B cell (primary cell): ENCODE results near the gene IFNA7.

Experiments used
- EZH2 ChIP-seq: IDR thresholded peaks from 2 replicates; pipeline ENCODE4 v1.6.1; 2012; ENCODE audit warnings: borderline replicate concordance, low read depth, mild to moderate bottlenecking, moderate library complexity, low read length; ENCODE audit not compliant: insufficient read depth, poor library complexity, severe bottlenecking
- TF ChIP-seq, protein P1 (sequence below): fragments of 200-600 bp; IDR thresholded peaks from one replicate; pipeline ENCODE4 v1.8.0; 2022; ENCODE audit warnings: antibody characterized with exemption, mild to moderate bottlenecking

DNA sequence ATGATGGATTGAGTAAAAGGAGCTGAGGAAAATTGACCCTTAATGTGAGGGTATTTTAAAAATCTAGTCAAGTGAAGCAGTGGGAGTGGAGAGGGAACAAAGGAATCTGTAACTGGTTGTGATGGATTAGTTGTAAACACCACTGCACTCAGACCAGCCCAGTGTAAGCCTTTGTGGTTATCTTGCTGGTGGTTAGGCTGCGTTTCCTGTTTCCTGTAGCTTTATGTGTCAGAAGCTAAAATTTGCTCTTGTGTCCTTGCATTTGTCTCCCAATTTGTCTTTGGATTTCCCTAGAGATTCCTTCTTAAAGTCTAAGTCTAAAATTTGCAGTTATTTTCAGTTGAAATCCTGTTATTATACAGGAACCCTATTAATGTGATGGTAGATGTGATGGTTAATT is 41.8 kb downstream of the IFNA7 start:
- TF ChIP-seq, protein P1, sequence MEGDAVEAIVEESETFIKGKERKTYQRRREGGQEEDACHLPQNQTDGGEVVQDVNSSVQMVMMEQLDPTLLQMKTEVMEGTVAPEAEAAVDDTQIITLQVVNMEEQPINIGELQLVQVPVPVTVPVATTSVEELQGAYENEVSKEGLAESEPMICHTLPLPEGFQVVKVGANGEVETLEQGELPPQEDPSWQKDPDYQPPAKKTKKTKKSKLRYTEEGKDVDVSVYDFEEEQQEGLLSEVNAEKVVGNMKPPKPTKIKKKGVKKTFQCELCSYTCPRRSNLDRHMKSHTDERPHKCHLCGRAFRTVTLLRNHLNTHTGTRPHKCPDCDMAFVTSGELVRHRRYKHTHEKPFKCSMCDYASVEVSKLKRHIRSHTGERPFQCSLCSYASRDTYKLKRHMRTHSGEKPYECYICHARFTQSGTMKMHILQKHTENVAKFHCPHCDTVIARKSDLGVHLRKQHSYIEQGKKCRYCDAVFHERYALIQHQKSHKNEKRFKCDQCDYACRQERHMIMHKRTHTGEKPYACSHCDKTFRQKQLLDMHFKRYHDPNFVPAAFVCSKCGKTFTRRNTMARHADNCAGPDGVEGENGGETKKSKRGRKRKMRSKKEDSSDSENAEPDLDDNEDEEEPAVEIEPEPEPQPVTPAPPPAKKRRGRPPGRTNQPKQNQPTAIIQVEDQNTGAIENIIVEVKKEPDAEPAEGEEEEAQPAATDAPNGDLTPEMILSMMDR = no peak
- no peak for TF ChIP-seq EZH2
